NCI-H82 treated with DMSO at 0.1 percent for 48 hours (cell line): ENCODE data around the gene GALNT11.
"Not testable (repeated sequence)": the region's sequence is repeated elsewhere in the genome, so short reads cannot be mapped to it uniquely, and the experiment has no call there.

ENCODE experiments used
- DNase-seq: peaks from one replicate; lab custom pipeline; 2025; ENCODE audit not compliant: unreplicated experiment; lab: John Stamatoyannopoulos, UW

GALNT11 gene

DNA sequence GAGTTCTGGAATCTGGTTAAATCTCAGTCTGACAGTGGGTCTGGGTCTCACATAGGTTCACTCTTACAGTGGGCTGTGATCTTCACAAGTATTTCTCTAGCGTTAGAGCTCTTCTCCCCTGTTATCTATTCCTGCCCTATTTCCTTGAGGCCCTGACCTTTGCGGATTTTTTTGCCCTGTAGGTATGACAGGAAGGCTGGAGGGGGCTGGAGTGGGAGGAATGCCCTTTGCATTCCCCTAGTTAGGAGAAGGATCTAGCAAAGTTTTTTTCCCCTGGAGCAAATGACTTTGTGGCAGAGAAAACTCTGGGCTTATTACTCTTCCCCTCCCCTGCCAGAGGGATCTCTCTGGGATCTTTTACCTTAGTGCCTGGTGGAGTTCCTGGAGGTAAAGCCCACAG lies 49.2 kb downstream of the GALNT11 start:
- DNase-seq = no peak

DNA sequence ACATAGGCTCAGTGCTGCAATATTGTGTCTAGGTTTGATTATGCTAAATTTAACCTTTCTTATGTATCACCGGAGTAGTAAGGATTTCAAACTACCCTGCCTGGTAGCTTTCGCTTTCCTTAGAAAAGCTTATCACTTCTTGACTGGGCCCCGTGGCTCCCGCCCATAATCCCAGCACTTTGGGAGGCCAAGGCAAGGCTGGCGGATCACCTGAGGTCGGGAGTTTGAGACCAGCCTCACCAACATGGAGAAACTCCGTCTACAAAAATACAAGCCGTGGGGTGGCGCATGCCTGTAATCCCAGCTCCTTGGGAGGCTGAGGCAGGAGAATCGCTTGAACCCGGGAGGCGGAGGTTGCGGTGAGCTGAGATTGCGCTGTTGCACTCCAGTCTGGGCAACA lies 49.9 kb downstream of the GALNT11 start:
- not testable (repeated sequence) for DNase-seq

DNA sequence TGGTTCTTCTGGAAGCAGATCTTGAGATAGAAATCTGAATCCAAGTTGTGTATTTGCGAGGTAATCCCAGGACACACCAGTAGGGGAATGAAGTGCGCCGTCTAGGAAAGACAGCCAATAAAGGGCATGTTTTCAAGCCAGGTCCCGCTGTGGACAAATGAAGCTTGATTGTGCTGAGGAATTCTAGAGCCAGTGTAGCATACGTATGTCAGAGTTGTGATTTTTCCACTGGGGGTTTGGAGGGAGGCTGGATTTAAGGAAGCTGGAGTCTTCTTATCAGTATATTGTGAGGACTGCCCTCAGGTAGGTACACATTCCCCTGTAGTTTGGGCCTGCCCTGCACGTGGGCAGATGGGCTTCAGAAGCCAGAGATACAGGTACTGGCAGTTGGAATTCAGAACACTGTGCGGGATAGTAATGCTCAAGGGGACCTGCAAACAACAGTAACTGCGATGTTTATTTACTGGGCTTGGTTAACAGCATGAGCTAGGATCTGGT lies 50.9 kb downstream of the GALNT11 start:
- DNase-seq = no peak

DNA sequence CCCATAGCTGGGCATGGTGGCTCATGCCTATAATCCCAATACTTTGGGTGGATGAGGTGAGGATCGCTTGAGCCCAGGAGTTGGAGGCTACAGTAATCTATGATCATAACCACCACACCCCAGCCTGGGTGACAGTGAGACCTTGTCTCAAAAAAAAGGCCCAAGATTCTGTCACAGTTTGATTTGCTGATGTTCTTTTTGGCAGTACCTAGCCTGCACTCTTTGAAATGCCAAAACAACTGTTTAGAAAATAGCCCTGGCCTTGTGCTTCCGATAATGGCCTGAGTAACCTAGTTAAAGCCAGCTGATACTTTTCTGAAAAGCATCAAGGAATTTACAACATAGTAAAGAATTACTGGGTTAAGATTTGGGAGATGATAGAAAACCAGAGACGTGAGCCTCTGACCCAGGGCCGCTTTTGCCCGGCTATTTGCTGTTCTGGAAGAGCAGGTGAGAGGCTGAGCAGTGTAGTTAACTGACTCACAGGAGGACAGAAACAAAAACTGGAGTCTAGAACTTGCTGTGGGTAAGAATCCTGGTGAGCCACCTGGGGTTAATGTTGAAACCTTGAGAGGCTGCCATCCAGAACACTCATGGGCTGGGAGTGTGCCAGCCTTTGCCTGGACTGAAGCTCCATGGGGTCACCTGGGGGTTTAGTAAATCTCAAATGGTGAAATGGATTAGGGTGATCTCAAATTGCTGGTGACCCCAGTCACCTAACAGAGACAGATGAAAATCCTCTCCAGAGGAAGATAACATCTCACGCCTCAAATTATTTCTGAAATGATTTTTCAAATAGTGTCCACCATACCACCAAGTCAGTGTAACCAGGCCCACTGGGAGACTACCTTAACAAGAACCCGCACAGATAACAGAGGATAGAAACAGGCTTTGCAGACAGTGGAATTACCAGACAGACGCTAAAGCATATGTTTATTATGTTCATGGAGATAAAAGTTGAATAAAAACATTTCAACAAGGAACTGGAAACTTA lies 51.8 kb downstream of the GALNT11 start:
- no peak for DNase-seq

DNA sequence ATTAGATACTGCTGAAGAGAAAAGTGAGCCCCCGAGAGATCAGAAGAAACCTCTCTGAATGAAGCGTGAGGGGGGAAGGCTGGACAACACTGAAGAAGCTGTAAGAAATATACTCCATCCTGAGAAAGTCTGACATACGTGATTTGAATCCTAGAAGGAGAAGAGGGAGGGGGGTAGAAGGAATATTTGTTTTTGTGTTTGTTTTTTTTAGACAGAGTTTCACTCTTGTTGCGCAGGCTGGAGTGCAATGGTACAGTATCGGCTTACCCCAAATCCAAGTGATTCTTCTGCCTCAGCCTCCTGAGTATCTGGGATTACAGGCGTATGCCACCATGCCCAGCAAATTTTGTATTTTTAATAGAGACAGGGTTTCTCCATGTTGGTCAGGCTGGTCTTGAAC lies 52.6 kb downstream of the GALNT11 start:
- DNase-seq = no peak

DNA sequence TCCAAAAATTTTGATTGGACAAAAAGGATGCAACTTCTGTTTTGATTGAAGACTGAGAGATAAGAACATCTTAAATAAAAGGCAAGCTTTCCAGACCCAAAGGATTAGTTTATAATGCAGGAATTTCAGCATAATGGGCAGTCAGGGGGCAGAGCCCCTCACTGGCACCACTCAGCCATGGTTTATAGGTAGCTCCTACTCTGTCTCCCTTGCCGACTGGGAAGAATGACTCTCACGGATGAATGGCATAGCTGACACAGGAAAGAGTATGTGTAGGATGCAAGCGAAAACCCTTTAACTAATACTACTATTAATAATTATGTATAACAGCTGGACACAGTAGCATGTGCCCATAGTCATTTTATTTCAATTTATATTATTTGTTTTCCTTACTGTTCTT lies 53.3 kb downstream of the GALNT11 start:
- no peak for DNase-seq

DNA sequence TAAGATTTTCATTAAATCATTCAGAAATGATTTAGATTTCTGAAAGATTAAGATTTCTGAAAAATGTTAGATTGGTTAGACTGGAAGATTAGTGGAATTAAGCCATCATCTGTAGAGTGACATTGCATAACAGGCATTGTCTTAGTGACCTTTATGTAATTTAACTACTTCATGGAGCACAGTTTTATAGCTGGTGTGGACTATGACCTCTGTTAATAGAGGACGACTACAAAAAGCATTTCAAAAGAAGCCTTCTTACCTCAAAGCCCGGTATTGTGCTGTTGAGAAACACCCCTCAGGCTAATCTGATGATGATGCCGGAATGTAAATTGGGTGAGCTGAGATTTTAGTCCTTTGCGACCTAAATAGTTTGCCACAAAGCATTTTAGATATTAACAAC lies 55.6 kb downstream of the GALNT11 start:
- DNase-seq = no peak

DNA sequence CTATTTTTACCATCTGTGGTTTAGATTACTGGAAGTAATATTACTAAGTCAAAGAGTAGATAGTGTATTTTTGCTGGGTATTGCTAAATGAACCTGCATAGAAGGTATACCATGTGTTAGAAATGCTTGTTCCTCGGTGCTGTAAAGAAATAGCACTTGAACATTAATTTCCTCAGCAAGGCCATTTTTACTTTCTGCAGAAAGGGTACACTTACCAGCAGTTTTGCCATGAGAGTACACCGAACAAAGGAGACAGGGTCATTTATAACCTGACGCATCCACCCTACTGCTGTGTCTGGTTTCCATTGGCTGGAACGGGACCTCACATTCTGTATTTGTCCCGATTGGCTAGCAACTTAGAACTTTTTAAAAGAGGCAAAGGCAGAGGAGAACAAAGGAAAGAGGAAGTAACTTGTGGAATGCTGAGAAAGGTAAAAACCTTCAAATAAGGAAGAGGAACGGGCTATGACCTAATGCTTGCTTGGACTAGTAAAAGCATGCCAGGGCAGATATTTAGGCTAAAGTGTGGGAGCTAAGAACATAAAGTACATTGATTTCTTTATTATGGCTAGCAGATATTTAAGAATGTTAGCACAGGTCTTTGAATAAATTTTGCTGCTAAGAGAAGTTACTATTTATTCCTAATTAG lies 56.7 kb downstream of the GALNT11 start:
- not testable (repeated sequence) for DNase-seq

DNA sequence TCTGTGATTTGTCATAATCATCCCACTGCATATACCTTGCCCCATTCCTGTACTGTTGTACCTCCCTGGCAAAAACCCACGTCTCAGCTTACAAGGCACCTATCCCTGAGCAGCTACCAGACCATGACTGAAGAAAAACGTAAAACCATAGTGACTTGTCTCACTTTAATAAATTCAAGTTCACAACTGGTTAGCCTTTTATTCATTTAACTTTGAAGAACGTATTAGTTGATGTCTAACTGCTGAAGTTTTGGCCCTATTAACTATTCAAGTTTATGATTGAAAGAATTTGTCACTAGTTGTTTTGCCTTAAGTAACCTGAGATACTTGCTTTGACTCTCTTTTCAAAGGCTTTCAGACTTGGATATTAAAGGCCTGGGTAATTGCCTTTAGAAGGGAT lies 59.7 kb downstream of the GALNT11 start:
- no peak for DNase-seq

DNA sequence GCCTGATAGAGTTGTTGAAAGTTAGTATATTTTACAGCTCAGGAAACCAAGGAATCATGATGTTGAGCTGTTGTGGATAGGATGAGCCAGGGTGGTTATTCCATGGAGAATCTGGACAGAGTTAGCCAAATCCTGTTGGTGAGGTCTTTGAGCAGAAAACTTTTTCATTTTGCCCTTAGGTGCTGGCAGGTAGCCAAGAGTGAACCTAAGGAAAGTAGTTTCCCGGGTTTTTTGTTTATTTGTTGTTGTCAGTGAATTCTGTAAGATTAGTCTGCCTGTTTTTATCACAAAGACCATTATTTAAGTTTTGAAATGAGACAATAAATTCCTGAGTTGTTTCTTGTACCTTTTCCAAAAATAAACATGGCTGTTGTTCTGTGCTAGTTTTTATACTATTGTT lies 61.0 kb downstream of the GALNT11 start:
- DNase-seq = no peak

DNA sequence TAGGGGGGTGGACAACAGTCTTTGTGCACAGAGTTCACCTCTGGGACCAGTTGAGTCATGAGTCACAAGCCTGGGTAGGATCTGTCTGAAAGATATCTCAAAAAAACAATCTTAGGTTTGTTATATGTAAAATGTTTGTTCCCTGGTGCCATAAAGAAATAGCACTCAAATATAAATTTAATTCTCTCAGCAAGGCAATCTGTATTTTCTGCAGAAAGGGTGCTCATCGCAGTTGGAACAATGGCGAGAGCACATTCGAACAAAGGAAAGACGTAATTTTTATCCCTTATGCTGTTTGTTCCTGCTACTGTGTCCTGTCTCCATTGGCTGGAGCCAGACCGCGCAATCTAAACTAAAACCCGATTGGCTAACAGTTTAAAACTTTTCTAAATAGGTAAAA lies 63.7 kb downstream of the GALNT11 start:
- DNase-seq = no peak

DNA sequence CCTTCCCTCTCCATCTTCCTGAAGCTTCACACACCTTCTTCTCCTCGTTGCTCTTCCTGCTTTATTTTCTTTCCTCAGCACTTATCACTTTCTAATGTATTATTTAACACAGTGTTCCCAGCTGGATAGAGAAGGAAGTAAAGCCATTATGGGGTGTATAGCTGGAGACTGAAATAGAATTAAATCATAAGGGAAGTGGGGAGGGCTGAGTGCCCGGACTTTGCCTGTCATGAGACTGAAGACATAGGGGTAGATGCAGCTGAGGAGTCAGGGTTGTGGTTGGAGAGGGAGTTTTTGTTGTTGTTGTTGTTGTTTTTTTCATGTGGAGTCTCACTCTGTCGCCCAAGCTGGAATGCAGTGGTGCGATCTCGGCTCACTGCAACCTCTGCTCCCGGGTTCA lies 65.3 kb downstream of the GALNT11 start:
- no peak for DNase-seq

DNA sequence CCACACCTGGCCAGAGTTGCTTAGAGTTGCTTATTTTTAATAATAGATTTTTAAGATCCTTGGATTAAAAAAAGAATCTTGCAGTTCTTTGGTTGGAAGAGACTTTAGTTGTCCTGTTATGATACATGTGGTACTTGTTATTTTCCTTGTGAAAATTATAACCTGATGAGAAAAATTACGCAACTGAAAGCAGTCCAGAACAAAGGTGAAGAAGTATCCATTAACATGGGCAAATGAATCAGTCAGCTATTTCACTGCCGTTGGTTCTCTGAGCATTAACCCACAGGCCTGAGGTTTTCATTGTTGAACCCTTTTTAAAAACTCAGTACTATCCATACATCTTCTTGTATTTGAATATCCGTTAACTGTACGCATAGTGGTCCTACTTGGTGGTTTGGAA lies 68.2 kb downstream of the GALNT11 start:
- no peak for DNase-seq

DNA sequence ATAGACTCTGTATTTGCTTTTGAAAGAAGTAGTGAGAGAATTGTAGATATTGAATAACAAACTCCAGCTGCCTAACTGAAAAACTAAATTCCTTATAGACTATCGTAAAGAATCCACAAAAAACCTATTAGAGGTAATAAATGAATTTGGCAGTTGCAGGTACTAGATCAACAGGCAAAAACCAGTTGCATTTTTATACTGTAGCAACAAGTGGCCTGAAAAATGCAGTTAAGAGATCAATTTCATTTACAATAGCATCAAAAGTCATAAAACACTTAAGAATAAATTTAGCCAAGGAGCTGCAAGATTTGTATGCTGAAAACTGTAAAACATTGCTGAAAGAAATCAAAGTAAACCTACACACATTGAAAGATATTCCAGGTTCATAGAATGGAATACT lies 70.3 kb downstream of the GALNT11 start:
- DNase-seq = no peak

DNA sequence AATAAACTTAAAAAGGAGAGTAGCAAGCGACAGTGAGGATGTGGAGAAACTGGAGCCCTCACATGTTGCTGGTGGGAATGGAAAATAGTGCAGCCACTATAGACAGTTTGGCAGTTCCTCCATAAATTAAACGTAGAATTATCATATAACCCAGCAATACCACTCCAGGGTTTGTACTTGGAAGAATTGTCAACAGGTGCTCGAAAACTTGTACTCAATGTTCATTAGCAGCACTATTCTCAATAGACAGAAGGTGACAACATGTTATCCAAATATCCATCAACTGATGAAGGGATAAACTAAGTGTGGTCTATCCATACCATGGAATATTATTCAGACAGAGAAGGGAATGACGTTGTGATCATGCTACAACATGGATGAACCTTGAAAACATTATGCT lies 71.9 kb downstream of the GALNT11 start:
- no peak for DNase-seq

DNA sequence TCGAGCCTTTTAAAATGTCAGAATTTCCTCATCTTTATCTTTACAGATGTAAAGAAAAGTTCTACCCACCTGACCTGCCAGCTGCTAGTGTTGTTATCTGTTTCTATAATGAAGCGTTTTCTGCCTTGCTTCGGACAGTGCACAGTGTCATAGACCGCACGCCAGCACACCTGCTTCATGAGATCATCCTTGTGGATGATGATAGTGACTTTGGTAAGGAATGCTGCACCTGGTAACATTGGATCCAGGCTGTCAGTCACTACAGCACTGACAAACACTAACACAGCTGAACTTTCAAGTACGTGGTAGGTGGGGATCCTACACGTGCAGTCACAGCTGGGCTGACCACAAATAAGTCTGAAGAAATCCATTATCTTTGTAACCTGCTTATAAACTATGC lies 77.6 kb downstream of the GALNT11 start:
- no peak for DNase-seq

DNA sequence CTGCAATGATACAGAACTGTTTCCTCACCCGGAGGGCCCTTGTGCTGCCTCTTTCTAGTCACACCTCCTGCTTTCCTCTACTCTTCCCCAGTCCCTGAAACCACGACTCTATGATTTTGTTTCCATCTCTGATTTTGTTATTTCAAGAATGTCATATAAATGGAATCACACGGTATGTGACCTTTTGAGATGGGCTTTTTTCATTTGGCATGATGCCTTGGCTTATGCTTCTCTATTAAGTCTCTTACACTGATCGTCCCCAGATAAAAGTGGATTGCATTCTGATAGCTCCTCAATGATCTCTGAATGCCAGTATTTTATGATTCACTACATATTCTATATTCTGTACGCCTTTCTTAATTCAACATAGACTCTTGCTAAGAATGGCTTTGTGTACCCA lies 78.2 kb downstream of the GALNT11 start:
- DNase-seq = no peak

DNA sequence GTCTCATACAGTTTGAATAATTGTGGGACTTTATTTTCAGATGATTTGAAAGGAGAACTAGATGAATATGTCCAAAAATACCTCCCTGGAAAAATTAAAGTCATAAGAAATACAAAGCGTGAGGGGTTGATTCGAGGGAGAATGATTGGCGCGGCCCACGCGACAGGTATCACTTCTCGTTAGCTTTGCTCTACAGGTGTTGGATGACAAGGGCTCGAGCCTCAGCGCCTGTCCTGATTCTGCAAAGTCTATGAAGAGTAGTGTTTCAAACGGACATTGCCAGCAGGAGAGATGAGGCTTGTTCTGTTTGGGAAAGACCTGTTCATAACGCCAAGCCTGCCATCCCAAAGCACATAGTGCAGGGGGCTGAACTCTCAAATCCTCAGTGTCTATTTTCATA lies 79.7 kb downstream of the GALNT11 start:
- no peak for DNase-seq

DNA sequence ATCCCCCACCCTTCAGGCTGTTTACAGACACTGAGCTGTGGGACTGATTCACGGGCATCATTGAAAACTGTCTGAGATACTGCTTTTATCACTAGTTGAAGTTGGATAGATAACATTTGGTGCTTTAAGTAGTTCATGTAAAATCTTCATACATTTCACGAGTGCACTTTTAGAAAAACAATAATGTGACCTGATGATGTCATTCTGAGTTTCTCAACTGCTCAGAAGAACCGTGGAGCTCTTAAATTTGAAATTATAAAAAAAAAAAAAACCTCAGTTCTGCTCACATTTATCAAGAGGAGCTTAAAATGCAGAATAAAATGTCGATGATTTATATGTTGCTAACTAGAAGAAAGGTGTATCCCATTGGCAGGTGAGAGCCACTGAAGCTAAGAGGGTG lies 81.5 kb downstream of the GALNT11 start:
- DNase-seq = no peak

DNA sequence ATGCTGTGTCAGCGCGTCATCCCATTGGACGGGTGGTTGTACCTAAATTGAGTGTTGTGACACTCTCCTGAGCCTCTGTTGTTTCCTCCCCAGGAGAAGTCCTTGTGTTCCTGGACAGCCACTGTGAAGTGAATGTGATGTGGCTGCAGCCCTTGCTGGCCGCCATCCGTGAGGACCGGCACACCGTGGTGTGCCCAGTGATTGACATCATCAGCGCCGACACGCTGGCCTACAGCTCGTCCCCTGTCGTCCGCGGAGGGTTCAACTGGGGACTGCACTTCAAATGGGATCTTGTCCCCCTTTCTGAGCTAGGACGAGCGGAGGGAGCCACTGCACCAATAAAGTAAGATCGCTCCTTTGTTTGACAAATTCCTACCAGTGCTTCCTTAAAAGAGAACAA lies 82.5 kb downstream of the GALNT11 start:
- no peak for DNase-seq

DNA sequence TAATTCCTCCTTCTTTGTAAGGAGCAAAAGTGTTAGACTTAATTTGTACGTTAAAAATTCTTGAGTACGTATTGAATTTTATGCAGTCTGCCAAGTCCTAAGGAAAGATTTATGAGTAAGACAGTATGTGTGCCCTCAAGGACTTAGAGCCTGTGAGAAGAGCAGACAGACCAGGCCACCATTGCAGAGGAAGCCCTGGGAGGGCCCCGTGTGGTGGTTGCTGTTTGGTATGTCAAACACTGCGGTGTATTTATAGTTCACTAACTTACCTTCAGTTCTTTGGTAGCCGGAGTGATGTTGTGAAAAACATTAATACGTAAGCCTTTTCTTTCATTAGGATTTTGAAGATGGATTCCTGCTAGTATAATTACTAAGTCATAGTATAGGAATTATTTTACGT lies 82.9 kb downstream of the GALNT11 start:
- DNase-seq = no peak

DNA sequence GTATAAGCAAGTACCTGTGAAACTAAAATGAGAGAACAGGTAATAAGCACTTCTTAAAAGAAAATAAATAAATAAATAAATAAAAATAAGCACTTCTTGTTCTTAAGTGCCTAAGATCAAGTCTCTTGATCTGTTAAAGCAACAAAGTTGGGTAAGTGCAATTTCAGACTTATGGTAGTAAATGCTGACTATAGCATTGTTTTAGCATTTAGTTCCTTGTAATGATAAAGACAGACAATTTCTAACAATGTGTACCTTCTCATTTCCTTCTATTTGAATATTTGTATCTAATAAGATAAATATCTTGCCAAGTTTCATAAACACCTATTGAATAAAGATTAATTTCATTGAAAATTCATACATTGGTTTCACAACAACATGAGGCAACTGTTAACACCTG lies 87.4 kb downstream of the GALNT11 start:
- DNase-seq = no peak
